Skeletal muscle tissue (tissue), 4 donors: Measurements from ENCODE around the gene TRAPPC12. TPM values are rescaled to one million over a fixed set of nuclear protein-coding genes. Genes with fewer than 3 reads are reported as not detected.

Source experiments
- H3K27ac ChIP-seq: one replicate; pipeline ENCODE4 v1.7.0; 2013; ENCODE audit warnings: mild to moderate bottlenecking, low read depth, low read length, inconsistent platforms
- H3K27me3 ChIP-seq, 3 donors: one replicate each; pipeline ENCODE4 v1.7.0; 2013; ENCODE audit warnings: low read length in 3 of 3; ENCODE audit not compliant: control insufficient read depth in 3 of 3, insufficient read depth in 3 of 3
- H3K36me3 ChIP-seq, 3 donors: one replicate each; pipeline ENCODE4 v1.7.0; 2013; ENCODE audit warnings: low read length in 3 of 3; ENCODE audit not compliant: control insufficient read depth in 3 of 3, insufficient read depth in 3 of 3
- H3K4me1 ChIP-seq, 3 donors: one replicate each; pipeline ENCODE4 v1.7.0; 2013; ENCODE audit warnings: low read length in 3 of 3, mild to moderate bottlenecking in 3 of 3; ENCODE audit not compliant: control insufficient read depth in 3 of 3, insufficient read depth in 3 of 3
- H3K4me3 ChIP-seq, 3 donors: one replicate each; pipeline ENCODE4 v1.7.0; 2013; ENCODE audit warnings: low read length in 3 of 3
- H3K9ac ChIP-seq, 3 donors: one replicate each; pipeline ENCODE4 v1.7.0; 2013; ENCODE audit warnings: low read length in 3 of 3, mild to moderate bottlenecking in 3 of 3, moderate library complexity in 2 of 3, low read depth in 1 of 3
- H3K9me3 ChIP-seq, 3 donors: one replicate each; pipeline ENCODE4 v1.7.0; 2013; ENCODE audit warnings: low read length in 3 of 3; ENCODE audit not compliant: control insufficient read depth in 3 of 3
- total RNA-seq: library from RNA; depleted of rRNA; stranded (reverse); fragments of >200 nt; gene quantifications from one replicate; pipeline ENCODE4 v1.2.3, GENCODE V29; 2014
- donor health status: Osteomylitis.

Gene TRAPPC12
- total RNA-seq, 1 donor from 2014 or later: 50.6 TPM

GRCh38 chr2:3479430-3480320 is 100.2 kb downstream of the TRAPPC12 start:
- H3K9ac ChIP-seq: no peak overlapping the region
- H3K4me3 ChIP-seq: no peak overlapping the region
- H3K4me1 ChIP-seq: peaks cover 16 to 18% (median 17%) of the 10 kb centered on the region in 3 donors
- H3K36me3 ChIP-seq: peaks cover 25 to 38% (median 35%) of the 10 kb centered on the region in 3 donors
- H3K9me3 ChIP-seq: no peaks in the 10 kb centered on the region
- H3K27me3 ChIP-seq: no peaks in the 10 kb centered on the region
- no peak overlapping the region for H3K27ac ChIP-seq

- no peaks in the 10 kb centered on the region for H3K27me3 ChIP-seq
- H3K4me3 ChIP-seq: no peak overlapping the region
- no peak overlapping the region for H3K9ac ChIP-seq
- no peak overlapping the region for H3K27ac ChIP-seq
- no peaks in the 10 kb centered on the region for H3K9me3 ChIP-seq
- peaks cover 25 to 40% (median 35%) of the 10 kb centered on the region in 3 donors for H3K36me3 ChIP-seq
- peaks cover 15 to 17% (median 17%) of the 10 kb centered on the region in 3 donors for H3K4me1 ChIP-seq
Observed at GRCh38 chr2:3480352-3481010, 101.0 kb downstream of the TRAPPC12 start.

- H3K9me3 ChIP-seq: no peaks in the 10 kb centered on the region
- no peak overlapping the region for H3K4me3 ChIP-seq
- no peaks in the 10 kb centered on the region for H3K27me3 ChIP-seq
- H3K27ac ChIP-seq: no peak overlapping the region
- H3K9ac ChIP-seq: no peak overlapping the region
- peaks cover 28 to 43% (median 38%) of the 10 kb centered on the region in 3 donors for H3K36me3 ChIP-seq
- peaks cover 10 to 12% (median 11%) of the 10 kb centered on the region in 3 donors for H3K4me1 ChIP-seq
Observed at GRCh38 chr2:3481011-3481400, 101.5 kb downstream of the TRAPPC12 start.

- H3K9ac ChIP-seq: no peak overlapping the region
- H3K4me3 ChIP-seq: no peak overlapping the region
- H3K4me1 ChIP-seq: peaks cover 3 to 6% (median 3%) of the 10 kb centered on the region in 3 donors
- no peak overlapping the region for H3K27ac ChIP-seq
- peaks cover 28 to 46% (median 36%) of the 10 kb centered on the region in 3 donors for H3K36me3 ChIP-seq
- no peaks in the 10 kb centered on the region for H3K27me3 ChIP-seq
- H3K9me3 ChIP-seq: no peaks in the 10 kb centered on the region
Observed at GRCh38 chr2:3481736-3482362, 102.4 kb downstream of the TRAPPC12 start.

- H3K27me3 ChIP-seq: no peaks in the 10 kb centered on the region
- H3K4me1 ChIP-seq: peaks cover 2 to 7% (median 6%) of the 10 kb centered on the region in 3 donors
- H3K36me3 ChIP-seq: peaks cover 27 to 46% (median 34%) of the 10 kb centered on the region in 3 donors
- H3K4me3 ChIP-seq: no peak overlapping the region
- H3K9ac ChIP-seq: no peak overlapping the region
- H3K9me3 ChIP-seq: no peaks in the 10 kb centered on the region
- no peak overlapping the region for H3K27ac ChIP-seq
Observed at GRCh38 chr2:3482363-3482821, 102.9 kb downstream of the TRAPPC12 start.

- H3K36me3 ChIP-seq: peaks cover 21 to 46% (median 29%) of the 10 kb centered on the region in 3 donors
- no peaks in the 10 kb centered on the region for H3K9me3 ChIP-seq
- H3K27me3 ChIP-seq: no peaks in the 10 kb centered on the region
- H3K4me3 ChIP-seq: no peak overlapping the region
- no peak overlapping the region for H3K9ac ChIP-seq
- H3K4me1 ChIP-seq: peaks cover 10 to 17% (median 16%) of the 10 kb centered on the region in 3 donors
- no peak overlapping the region for H3K27ac ChIP-seq
Observed at GRCh38 chr2:3483227-3483985, 103.9 kb downstream of the TRAPPC12 start.

GRCh38 chr2:3483986-3484960 is 104.8 kb downstream of the TRAPPC12 start:
- no peaks in the 10 kb centered on the region for H3K27me3 ChIP-seq
- H3K36me3 ChIP-seq: peaks cover 14 to 39% (median 22%) of the 10 kb centered on the region in 3 donors
- H3K9ac ChIP-seq: no peak overlapping the region
- no peak overlapping the region for H3K4me3 ChIP-seq
- H3K9me3 ChIP-seq: no peaks in the 10 kb centered on the region
- no peak overlapping the region for H3K27ac ChIP-seq
- peaks cover 10 to 17% (median 16%) of the 10 kb centered on the region in 3 donors for H3K4me1 ChIP-seq

GRCh38 chr2:3485166-3485565 is 105.7 kb downstream of the TRAPPC12 start:
- H3K9ac ChIP-seq: no peak overlapping the region
- H3K27ac ChIP-seq: no peak overlapping the region
- peaks cover 5 to 30% (median 16%) of the 10 kb centered on the region in 3 donors for H3K36me3 ChIP-seq
- no peaks in the 10 kb centered on the region for H3K27me3 ChIP-seq
- no peak overlapping the region for H3K4me3 ChIP-seq
- H3K4me1 ChIP-seq: peaks cover 10 to 17% (median 16%) of the 10 kb centered on the region in 3 donors
- H3K9me3 ChIP-seq: no peaks in the 10 kb centered on the region
